ENCODE data around the gene SF3B5. TPM values are rescaled to one million over a fixed set of nuclear protein-coding genes. Genes with fewer than 3 reads are reported as not detected.

SF3B5 gene
- total and polyA plus RNA-seq, 2 of the 8 experiments (the other 6 are each of a cell fraction or from before 2014, with no cell fraction given): 195 to 588 TPM

- Histone ChIP-seq H4K8ac (ENCODE audit: extremely low read depth, insufficient read depth, low read length) (no peak overlapping the region), H3K36me3 (ENCODE audit: control insufficient read depth in 2 of 4, insufficient read depth in 4 of 4, low read length in 3 of 4) (no peaks in the 10 kb centered on the region), H3K4me3 (ENCODE audit: extremely low read depth in 1 of 4, insufficient read depth in 2 of 4, low read depth in 3 of 4, low read length in 4 of 4) (no peak overlapping the region), H4K5ac (ENCODE audit: insufficient read length, low read depth, low read length) (no peak overlapping the region), H3K27ac (ENCODE audit: low read depth, low read length) (no peak overlapping the region), H4K20me1 (replicated peaks in 1 of 2; ENCODE audit: control insufficient read depth in 1 of 2, insufficient read depth in 2 of 2, low read length in 2 of 2) (no peaks in the 10 kb centered on the region), H2AK5ac (ENCODE audit: low read depth, low read length) (no peak overlapping the region), H2AFZ (ENCODE audit: low read length) (no peak overlapping the region), H4K91ac (replicated peaks; ENCODE audit: insufficient read length, low read length) (no peak overlapping the region), H3K4me1 (replicated peaks in 1 of 4; ENCODE audit: control insufficient read depth in 3 of 4, insufficient read depth in 4 of 4, low read length in 3 of 4) (no peaks in the 10 kb centered on the region), H2BK120ac (replicated peaks; ENCODE audit: low read depth, low read length) (no peak overlapping the region), H2BK20ac (ENCODE audit: low read length) (no peak overlapping the region), H3K4ac (replicated peaks; ENCODE audit: insufficient read length, low read depth, low read length) (no peak overlapping the region), H3K79me2 (ENCODE audit: control insufficient read depth in 1 of 2, insufficient read depth in 2 of 2, low read length in 2 of 2) (no peaks in the 10 kb centered on the region), H2BK15ac (ENCODE audit: low read length) (no peak overlapping the region), H3K14ac (ENCODE audit: insufficient read length) (no peak overlapping the region), H3K23me2 (ENCODE audit: low read depth, low read length) (no peaks in the 10 kb centered on the region; the same call in 1 of the 2 replicates), H3K9me3 (ENCODE audit: insufficient read depth in 2 of 2, low read depth in 1 of 2, low read length in 1 of 2) (no peaks in the 10 kb centered on the region), H3K18ac (ENCODE audit: extremely low read depth, low read length) (no peak overlapping the region), H2BK5ac (ENCODE audit: low read depth, low read length) (no peak overlapping the region), H3K4me2 (ENCODE audit: insufficient read depth in 1 of 2, low read depth in 2 of 2, low read length in 2 of 2) (no peak overlapping the region), H3K79me1 (ENCODE audit: low read depth, low read length) (no peaks in the 10 kb centered on the region), H3K23ac (ENCODE audit: insufficient read length) (no peak overlapping the region), H2BK12ac (ENCODE audit: low read depth, low read length) (no peak overlapping the region), H3K9ac (replicated peaks in 1 of 4; ENCODE audit: extremely low read depth in 1 of 4, low read depth in 3 of 4, low read length in 3 of 4) (no peak overlapping the region), H3K56ac (replicated peaks; ENCODE audit: insufficient read length, low read depth, low read length) (no peak overlapping the region), H3K27me3 (replicated peaks in 1 of 4; ENCODE audit: control insufficient read depth in 3 of 4, extremely low read depth in 1 of 4, insufficient read depth in 3 of 4, low read length in 3 of 4) (no peaks in the 10 kb centered on the region)
- FAIRE-seq (peak; percentile 63), DNase-seq (ENCODE audit: low read depth in 1 of 2, low spot score in 2 of 2) (no peak)
- CTCF ChIA-PET (ENCODE audit: partially characterized antibody): interaction anchor here (0.6 to 1.9 kb wide), 11 partner anchors 33 to 576 kb away, joined by 3 to 4 read pairs (median 4); no protein-coding TSS in a partner anchor
- WGBS, 2 experiments (ENCODE audit: extremely low coverage in 1 of 2, insufficient coverage in 1 of 2, insufficient read length in 1 of 2, insufficient replicate concordance in 2 of 2, low coverage in 1 of 2, low lambda C conversion rate in 2 of 2, missing lambda C conversion rate in 1 of 2): 31% methylated on average over 2 of the region's 2 CpGs; no CpG with 5 or more reads in 1 of the 2 experiments
- POLR2A ChIA-PET (ENCODE audit: partially characterized antibody): no interaction called here
- peak in 2 of 3 experiments; percentile 46 to 62; a peak in 2 of 4 replicates for TF ChIP-seq CTCF (IDR thresholded peaks at IDR 0.05; ENCODE audit: control extremely low read depth in 1 of 3, insufficient read depth in 1 of 3, low read depth in 1 of 3, low read length in 3 of 3)
- TF ChIP-seq BACH1 (IDR thresholded peaks at IDR 0.05; ENCODE audit: low read length): no peak
These were observed 9.6 kb upstream of the SF3B5 start for GRCh38 chr6:144104898-144105487.
